HG03108 (cell line): ENCODE results near the gene CNTN4.
"Not testable (repeated sequence)": the region's sequence is repeated elsewhere in the genome, so short reads cannot be mapped to it uniquely, and the experiment has no call there.

ENCODE experiments used
- ATAC-seq: cut with Tn5 transposase; IDR thresholded peaks from one replicate; pipeline ENCODE4 v1.9.1; 2021; ENCODE audit warnings: moderate library complexity; ENCODE audit not compliant: unreplicated experiment

Gene CNTN4

GRCh38 chr3:2940062-2940461, 841.4 kb downstream of the CNTN4 start:
- no peak for ATAC-seq

GRCh38 chr3:2944628-2945027, 846.0 kb downstream of the CNTN4 start:
- ATAC-seq, result peak; percentile 88

DNA sequence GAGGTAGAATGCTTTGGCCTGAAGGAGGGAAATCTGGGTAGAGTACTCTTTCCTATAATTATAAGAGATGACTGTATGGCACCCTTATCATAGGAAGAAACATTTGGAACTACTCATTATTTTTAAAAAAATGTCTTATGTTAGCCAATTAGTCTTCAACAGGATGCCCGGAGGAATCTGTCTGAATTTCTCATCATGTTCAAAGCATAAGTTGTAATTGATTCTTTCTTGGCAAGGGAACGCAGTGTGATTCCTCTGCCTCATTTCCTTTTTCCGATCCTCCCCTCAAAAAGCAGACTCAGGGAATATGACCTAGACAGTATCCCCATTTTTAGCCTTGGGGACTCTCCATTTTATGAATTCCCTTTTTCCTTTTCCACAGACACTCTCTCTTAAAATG, 846.5 kb downstream of the CNTN4 start:
- no peak for ATAC-seq

DNA sequence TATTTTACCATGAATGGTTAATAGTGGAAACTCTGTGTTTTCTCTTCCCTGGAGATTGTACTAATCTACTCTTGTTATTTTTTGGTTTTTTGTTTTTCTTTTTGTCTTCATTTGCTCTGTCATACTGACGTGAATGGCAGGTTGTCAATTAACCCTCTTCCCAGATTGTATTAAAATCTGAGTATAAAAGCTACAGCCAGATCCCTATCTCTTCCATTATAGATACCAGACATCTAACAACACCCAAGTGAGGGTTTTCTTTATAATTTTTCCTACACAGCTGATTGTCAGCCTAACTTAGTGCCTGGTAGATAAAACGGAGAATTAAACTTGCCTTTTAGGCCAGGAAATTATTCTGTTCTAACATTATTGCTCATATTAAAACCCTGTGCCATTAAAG, 848.9 kb downstream of the CNTN4 start:
- ATAC-seq, result no peak

DNA sequence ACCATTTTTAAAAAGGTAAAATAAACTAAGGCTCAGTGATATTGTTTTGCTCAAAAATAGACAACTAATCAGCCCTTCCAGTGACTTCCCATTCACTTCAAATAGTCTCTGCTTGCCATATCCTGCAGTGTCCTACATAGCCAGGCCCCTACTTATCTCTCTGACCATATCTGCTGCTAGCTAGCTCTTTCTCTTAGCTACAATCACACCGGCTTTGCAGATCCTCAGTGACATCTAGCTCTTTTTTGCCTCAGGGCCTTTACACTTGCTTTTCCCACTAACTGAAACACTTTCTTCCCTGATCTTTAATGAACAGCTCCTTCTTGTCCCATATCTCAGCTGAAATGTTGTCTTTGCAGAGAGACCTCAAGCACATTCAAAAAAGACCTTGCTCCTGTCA, 850.2 kb downstream of the CNTN4 start:
- ATAC-seq, result no peak

- ATAC-seq, result no peak
Observed at GRCh38 chr3:2950159-2950558, 851.5 kb downstream of the CNTN4 start.

GRCh38 chr3:2957115-2957514, 858.4 kb downstream of the CNTN4 start:
- ATAC-seq, result no peak

GRCh38 chr3:2958551-2958950, 859.9 kb downstream of the CNTN4 start:
- ATAC-seq, result no peak

- ATAC-seq, result no peak
Observed at GRCh38 chr3:2961576-2961975, 862.9 kb downstream of the CNTN4 start.

DNA sequence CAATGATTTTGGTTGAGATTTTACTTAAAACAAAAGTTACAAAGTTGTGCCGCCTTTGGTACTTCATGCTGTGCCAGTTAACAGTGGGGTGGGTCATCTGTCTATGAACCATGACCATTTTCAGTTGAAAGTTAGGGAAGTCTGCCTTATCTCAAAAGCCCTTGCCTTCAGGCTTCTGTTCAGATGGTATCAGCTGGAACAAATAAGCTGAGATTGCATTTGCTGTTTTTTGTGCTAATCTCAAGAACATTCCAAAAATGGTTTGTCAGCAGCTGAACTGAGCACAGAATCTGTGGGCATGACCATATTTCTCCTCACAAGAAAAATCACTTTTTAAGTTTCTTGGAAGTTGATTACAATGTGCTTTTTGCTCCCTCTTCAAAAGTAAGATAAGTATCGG, 869.2 kb downstream of the CNTN4 start:
- ATAC-seq, result no peak

- ATAC-seq, result no peak
Observed at GRCh38 chr3:2968475-2968874, 869.8 kb downstream of the CNTN4 start.

- no peak for ATAC-seq
Observed at GRCh38 chr3:2976212-2976611, 877.5 kb downstream of the CNTN4 start.

- no peak for ATAC-seq
Observed at GRCh38 chr3:2976796-2977195, 878.1 kb downstream of the CNTN4 start.

- ATAC-seq, result no peak
Observed at GRCh38 chr3:2978977-2979732, 880.5 kb downstream of the CNTN4 start.

- no peak for ATAC-seq
Observed at GRCh38 chr3:2984005-2984830, 885.6 kb downstream of the CNTN4 start.

- ATAC-seq, result no peak
Observed at GRCh38 chr3:2984831-2985220, 886.2 kb downstream of the CNTN4 start.

DNA sequence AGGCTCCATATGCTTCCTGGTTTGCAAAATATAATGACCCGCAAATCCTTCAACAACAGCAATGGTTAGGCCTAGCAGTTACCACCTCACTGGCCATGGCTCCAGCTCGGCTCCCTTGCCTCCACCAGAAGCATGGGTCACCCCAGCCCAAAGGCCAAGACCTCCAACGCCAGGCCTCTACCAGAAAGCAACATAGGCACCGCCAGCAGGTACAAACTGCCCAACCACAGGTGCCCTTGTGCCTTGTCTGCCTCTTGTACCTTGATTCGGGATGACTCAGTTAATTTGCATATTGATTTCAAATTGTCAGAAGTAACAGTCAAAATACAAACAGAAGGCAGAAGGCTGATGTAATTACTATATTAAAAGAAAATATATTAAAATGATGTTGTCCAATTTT, 886.8 kb downstream of the CNTN4 start:
- ATAC-seq, result no peak

DNA sequence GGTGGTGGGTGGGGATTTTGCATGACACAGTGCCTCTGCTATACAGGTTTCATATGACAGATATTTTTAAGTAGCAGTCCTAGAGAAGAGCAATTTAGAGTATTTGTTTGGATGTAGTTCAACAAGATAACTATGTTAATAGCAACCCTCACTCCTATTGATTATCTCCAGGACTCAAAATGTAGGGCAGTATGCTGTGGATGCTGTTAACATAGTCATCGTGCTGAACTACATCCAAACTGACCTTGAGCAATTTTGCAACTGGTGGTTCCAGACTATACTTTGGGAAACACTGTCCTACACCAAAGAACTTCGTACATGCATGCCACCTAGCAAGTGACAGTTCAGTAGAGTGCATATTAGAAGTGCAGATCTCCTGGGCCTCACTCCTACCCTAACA, 893.9 kb downstream of the CNTN4 start:
- no peak for ATAC-seq

DNA sequence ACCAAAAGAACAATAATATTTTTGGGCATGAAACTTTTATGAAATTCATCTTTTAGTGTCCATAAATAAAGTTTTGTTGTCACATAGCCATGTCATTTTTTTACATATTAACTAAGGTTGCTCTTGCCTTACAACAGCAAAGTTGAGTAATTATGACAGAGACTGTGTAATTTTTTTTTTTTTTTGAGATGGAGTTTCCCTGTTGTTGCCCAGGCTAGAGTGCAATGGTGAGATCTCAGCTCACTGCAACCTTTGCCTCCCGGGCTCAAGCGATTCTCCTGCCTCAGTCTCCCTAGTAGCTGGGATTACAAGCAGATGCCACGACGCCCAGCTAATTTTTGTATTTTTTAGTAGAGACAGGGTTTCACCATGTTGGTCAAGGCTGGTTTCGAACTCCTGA, 894.5 kb downstream of the CNTN4 start:
- not testable (repeated sequence) for ATAC-seq

- ATAC-seq, result no peak
Observed at GRCh38 chr3:2993736-2994135, 895.1 kb downstream of the CNTN4 start.

- no peak for ATAC-seq
Observed at GRCh38 chr3:2995195-2995594, 896.5 kb downstream of the CNTN4 start.

DNA sequence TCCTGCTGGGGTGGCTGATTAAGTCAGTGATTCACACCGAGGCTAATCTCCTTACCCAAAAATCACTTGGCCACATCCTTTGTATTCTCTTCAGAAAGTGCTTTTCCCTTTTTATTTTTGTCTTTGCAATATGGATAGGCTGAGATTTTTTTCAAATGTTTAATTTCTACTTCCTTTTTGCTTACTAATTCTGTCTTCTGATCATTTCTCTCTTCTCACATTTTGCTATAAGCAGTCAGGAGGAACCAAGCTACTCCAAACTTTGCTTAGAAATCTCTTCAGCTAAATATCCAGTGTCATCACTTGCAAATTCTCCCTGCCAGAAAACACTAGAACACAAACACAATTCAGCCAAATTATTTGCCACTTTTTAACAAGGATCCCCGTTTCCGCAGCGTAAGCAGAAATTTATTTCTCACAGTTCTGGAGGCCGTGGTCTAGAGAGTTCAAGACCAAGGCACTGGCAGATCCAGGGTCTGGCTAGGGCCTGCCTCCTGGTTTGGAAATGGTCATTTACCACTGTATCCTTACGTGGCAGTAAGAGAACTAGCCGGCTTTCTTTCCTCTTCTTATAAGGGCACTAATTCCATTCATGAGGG, 906.6 kb downstream of the CNTN4 start:
- no peak for ATAC-seq
